ENCODE data around the gene BRPF1. TPM values are rescaled to one million over a fixed set of nuclear protein-coding genes. Genes with fewer than 3 reads are reported as not detected.

BRPF1 gene
- total and polyA plus RNA-seq, 2 experiments from 2014 or later, result 8.0 to 24.7 TPM

DNA sequence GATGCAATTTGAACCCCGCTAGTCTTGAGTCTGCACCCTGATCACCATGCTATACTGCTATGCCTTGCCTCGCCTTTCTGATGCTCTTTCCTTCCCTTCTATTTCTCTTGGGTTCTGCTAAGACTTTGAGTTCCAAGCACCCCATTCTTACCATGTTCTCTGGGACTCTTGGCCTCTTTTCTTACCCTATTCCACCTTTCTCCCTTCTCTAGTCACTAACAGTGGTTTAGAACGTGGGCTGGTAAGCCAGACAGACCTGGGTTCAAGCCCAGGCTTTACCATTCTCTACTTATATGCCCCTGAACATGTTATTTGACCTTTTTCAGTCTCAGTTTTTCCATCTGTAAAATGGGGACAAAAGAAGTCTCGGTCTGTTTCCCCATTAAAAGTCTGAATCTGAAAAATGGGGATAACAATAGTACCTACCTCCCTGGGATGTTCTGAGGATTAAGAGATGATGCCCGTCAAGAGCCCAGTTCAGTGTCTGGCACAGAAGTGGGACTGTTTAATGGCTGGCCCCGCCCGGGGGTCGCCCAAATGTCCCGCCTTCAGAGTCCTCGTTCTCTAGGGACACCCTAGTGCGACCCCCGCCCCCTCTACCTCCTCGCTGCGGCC lies 60.4 kb downstream of the BRPF1 start:
- 0 out of 2 replicates have a peak, but pooled peaks cover 3% of the 10 kb centered on the region for H3K9me2 ChIP-seq (ENCODE audit: insufficient read depth)
- DNase-seq (ENCODE audit: low spot score) (no peak), ATAC-seq (no peak)
- peaks cover 6% of the 10 kb centered on the region for H3K4me1 ChIP-seq (ENCODE audit: insufficient read depth)
- Mint-ChIP-seq H3K27me3 (ENCODE audit: insufficient read depth, low read depth, poor library complexity) (peaks cover 12% of the 10 kb centered on the region), H3K27ac (peak overlapping the region; percentile 92), H3K4me1 (peaks cover 14% of the 10 kb centered on the region), H3K4me3 (peak overlapping the region; percentile 97), H3K9me3 (no peaks in the 10 kb centered on the region), H3K36me3 (ENCODE audit: low read depth) (peaks cover 53% of the 10 kb centered on the region)
- peak overlapping the region; percentile 99 for H3K4me2 ChIP-seq
- H3K27me3 ChIP-seq (ENCODE audit: insufficient read depth), result no peaks in the 10 kb centered on the region
- H3K79me2 ChIP-seq (replicated peaks; ENCODE audit: insufficient read depth), result peaks cover 39% of the 10 kb centered on the region
- peaks cover 15% of the 10 kb centered on the region; the same call in 1 of the 2 replicates for H3F3A ChIP-seq (replicated peaks; ENCODE audit: low read depth)
- no peaks in the 10 kb centered on the region; the same call in 1 of the 2 replicates for H4K20me1 ChIP-seq (replicated peaks; ENCODE audit: insufficient read depth)
- peak overlapping the region; percentile 57; the same call in 1 of the 2 replicates for H2AFZ ChIP-seq
- H3K36me3 ChIP-seq (ENCODE audit: insufficient read depth), result peaks cover 4% of the 10 kb centered on the region; the same call in 1 of the 2 replicates
- peak overlapping the region; percentile 99 for H3K27ac ChIP-seq (ENCODE audit: low read depth)
- peak overlapping the region; percentile 92 for H3K4me3 ChIP-seq
- no peak for TF ChIP-seq EZH2 (IDR thresholded peaks at IDR 0.05; ENCODE audit: low read depth, unreplicated experiment)

DNA sequence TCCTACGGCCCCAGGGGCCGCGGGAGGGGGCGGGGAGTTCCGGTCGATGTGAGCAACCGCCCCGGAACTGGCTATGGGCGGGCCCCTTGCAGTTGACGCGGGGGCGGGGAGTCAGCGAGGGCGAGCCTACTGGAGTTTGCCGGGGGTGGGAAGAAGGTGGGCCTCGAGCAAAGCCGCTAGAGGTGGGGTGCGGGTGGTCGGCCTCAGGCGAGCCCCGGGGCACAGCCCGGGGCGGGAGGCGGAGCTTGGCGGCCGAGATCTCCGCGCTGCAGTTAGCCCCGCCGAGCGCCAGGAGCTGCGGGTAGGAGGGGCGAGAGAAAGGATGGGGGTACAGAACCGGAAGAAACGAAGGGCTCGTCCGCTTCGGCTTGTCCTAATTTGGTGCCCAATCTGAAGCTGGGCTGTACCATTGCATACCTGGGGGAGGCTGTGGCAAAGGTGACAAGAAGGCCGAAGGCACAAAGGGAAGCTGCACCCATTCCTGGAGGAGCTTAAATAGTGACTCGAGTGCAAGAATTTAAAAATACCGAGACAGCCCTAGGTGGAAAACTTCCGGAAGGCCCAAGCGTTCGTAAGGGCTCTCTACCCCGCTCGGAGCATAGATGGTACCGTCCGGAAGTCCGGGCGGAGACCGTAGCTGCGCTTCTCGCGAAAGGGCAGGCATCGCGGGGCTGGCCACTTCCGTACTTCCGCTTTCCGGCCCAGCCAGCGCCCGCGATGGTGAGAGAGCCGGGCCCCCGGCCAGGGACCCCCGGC lies 61.0 kb downstream of the BRPF1 start, which contains the start of the genes ARPC4 and TADA3:
Gene ARPC4 (plus strand): TSS at position 678 of the 756 bp plus-strand sequence. CDS start 40 bp downstream, at position 718.
Gene TADA3 (minus strand): TSS at position 69 of the 756 bp plus-strand sequence. CDS start 1,007 bp downstream, outside the sequence.
- Mint-ChIP-seq H3K27ac (peak within 1 kb of the TSS; percentile 100), H3K27me3 (ENCODE audit: insufficient read depth, low read depth, poor library complexity) (peaks cover 12% of the 10 kb centered on the region), H3K4me3 (peak within 1 kb of the TSS; percentile 97), H3K9me3 (no peaks in the 10 kb centered on the region), H3K4me1 (peaks cover 14% of the 10 kb centered on the region), H3K36me3 (ENCODE audit: low read depth) (peaks cover 54% of the 10 kb centered on the region)
- ATAC-seq (peak; percentile 87), DNase-seq (ENCODE audit: low spot score) (peak; percentile 97)
- Histone ChIP-seq H3K9me2 (ENCODE audit: insufficient read depth) (0 out of 2 replicates have a peak, but pooled peaks cover 3% of the 10 kb centered on the region), H3K4me3 (peak within 1 kb of the TSS; percentile 92), H4K20me1 (replicated peaks; ENCODE audit: insufficient read depth) (no peaks in the 10 kb centered on the region; the same call in 1 of the 2 replicates), H3K4me1 (ENCODE audit: insufficient read depth) (peaks cover 6% of the 10 kb centered on the region), H3F3A (replicated peaks; ENCODE audit: low read depth) (peaks cover 14% of the 10 kb centered on the region; the same call in 1 of the 2 replicates), H3K4me2 (peak within 1 kb of the TSS; percentile 99), H3K27ac (ENCODE audit: low read depth) (peak within 1 kb of the TSS; percentile 99), H3K79me2 (replicated peaks; ENCODE audit: insufficient read depth) (peaks cover 40% of the 10 kb centered on the region), H3K36me3 (ENCODE audit: insufficient read depth) (peaks cover 7% of the 10 kb centered on the region), H2AFZ (peak within 1 kb of the TSS; percentile 73; the same call in 1 of the 2 replicates), H3K27me3 (ENCODE audit: insufficient read depth) (no peaks in the 10 kb centered on the region)
- TF ChIP-seq, protein P1, sequence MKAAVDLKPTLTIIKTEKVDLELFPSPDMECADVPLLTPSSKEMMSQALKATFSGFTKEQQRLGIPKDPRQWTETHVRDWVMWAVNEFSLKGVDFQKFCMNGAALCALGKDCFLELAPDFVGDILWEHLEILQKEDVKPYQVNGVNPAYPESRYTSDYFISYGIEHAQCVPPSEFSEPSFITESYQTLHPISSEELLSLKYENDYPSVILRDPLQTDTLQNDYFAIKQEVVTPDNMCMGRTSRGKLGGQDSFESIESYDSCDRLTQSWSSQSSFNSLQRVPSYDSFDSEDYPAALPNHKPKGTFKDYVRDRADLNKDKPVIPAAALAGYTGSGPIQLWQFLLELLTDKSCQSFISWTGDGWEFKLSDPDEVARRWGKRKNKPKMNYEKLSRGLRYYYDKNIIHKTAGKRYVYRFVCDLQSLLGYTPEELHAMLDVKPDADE (IDR thresholded peaks at IDR 0.05), result peak; percentile 76
- TF ChIP-seq, protein P2, sequence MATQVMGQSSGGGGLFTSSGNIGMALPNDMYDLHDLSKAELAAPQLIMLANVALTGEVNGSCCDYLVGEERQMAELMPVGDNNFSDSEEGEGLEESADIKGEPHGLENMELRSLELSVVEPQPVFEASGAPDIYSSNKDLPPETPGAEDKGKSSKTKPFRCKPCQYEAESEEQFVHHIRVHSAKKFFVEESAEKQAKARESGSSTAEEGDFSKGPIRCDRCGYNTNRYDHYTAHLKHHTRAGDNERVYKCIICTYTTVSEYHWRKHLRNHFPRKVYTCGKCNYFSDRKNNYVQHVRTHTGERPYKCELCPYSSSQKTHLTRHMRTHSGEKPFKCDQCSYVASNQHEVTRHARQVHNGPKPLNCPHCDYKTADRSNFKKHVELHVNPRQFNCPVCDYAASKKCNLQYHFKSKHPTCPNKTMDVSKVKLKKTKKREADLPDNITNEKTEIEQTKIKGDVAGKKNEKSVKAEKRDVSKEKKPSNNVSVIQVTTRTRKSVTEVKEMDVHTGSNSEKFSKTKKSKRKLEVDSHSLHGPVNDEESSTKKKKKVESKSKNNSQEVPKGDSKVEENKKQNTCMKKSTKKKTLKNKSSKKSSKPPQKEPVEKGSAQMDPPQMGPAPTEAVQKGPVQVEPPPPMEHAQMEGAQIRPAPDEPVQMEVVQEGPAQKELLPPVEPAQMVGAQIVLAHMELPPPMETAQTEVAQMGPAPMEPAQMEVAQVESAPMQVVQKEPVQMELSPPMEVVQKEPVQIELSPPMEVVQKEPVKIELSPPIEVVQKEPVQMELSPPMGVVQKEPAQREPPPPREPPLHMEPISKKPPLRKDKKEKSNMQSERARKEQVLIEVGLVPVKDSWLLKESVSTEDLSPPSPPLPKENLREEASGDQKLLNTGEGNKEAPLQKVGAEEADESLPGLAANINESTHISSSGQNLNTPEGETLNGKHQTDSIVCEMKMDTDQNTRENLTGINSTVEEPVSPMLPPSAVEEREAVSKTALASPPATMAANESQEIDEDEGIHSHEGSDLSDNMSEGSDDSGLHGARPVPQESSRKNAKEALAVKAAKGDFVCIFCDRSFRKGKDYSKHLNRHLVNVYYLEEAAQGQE (IDR thresholded peaks at IDR 0.05; ENCODE audit: unreplicated experiment), result no peak
- TF ChIP-seq ZNF331 (CRISPR knock-in tag; IDR thresholded peaks at IDR 0.05; ENCODE audit: low read depth) (no peak), EZH2phosphoT487 (IDR thresholded peaks at IDR 0.05; ENCODE audit: unreplicated experiment) (no peak), EZH2 (IDR thresholded peaks at IDR 0.05; ENCODE audit: low read depth, unreplicated experiment) (no peak), POLR2AphosphoS5 (IDR thresholded peaks at IDR 0.05; ENCODE audit: low read depth) (peak; percentile 76), NANOG (IDR thresholded peaks at IDR 0.05; ENCODE audit: borderline replicate concordance) (no peak)
- TF ChIP-seq, protein P3, sequence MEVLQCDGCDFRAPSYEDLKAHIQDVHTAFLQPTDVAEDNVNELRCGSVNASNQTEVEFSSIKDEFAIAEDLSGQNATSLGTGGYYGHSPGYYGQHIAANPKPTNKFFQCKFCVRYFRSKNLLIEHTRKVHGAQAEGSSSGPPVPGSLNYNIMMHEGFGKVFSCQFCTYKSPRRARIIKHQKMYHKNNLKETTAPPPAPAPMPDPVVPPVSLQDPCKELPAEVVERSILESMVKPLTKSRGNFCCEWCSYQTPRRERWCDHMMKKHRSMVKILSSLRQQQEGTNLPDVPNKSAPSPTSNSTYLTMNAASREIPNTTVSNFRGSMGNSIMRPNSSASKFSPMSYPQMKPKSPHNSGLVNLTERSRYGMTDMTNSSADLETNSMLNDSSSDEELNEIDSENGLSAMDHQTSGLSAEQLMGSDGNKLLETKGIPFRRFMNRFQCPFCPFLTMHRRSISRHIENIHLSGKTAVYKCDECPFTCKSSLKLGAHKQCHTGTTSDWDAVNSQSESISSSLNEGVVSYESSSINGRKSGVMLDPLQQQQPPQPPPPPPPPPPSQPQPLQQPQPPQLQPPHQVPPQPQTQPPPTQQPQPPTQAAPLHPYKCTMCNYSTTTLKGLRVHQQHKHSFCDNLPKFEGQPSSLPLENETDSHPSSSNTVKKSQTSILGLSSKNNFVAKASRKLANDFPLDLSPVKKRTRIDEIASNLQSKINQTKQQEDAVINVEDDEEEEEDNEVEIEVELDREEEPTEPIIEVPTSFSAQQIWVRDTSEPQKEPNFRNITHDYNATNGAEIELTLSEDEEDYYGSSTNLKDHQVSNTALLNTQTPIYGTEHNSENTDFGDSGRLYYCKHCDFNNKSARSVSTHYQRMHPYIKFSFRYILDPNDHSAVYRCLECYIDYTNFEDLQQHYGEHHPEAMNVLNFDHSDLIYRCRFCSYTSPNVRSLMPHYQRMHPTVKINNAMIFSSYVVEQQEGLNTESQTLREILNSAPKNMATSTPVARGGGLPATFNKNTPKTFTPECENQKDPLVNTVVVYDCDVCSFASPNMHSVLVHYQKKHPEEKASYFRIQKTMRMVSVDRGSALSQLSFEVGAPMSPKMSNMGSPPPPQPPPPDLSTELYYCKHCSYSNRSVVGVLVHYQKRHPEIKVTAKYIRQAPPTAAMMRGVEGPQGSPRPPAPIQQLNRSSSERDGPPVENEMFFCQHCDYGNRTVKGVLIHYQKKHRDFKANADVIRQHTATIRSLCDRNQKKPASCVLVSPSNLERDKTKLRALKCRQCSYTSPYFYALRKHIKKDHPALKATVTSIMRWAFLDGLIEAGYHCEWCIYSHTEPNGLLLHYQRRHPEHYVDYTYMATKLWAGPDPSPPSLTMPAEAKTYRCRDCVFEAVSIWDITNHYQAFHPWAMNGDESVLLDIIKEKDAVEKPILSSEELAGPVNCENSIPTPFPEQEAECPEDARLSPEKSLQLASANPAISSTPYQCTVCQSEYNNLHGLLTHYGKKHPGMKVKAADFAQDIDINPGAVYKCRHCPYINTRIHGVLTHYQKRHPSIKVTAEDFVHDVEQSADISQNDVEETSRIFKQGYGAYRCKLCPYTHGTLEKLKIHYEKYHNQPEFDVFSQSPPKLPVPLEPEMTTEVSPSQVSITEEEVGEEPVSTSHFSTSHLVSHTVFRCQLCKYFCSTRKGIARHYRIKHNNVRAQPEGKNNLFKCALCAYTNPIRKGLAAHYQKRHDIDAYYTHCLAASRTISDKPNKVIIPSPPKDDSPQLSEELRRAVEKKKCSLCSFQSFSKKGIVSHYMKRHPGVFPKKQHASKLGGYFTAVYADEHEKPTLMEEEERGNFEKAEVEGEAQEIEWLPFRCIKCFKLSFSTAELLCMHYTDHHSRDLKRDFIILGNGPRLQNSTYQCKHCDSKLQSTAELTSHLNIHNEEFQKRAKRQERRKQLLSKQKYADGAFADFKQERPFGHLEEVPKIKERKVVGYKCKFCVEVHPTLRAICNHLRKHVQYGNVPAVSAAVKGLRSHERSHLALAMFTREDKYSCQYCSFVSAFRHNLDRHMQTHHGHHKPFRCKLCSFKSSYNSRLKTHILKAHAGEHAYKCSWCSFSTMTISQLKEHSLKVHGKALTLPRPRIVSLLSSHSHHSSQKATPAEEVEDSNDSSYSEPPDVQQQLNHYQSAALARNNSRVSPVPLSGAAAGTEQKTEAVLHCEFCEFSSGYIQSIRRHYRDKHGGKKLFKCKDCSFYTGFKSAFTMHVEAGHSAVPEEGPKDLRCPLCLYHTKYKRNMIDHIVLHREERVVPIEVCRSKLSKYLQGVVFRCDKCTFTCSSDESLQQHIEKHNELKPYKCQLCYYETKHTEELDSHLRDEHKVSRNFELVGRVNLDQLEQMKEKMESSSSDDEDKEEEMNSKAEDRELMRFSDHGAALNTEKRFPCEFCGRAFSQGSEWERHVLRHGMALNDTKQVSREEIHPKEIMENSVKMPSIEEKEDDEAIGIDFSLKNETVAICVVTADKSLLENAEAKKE (CRISPR knock-in tag; IDR thresholded peaks at IDR 0.05), result no peak
